MG63 (cell line): ENCODE data around the gene MTCH1. TPM values are rescaled to one million over a fixed set of nuclear protein-coding genes. Genes with fewer than 3 reads are reported as not detected.

Experiments
- DNase-seq: peaks from one replicate; pipeline ENCODE4 v3.0.0-alpha.2; 2020
- H3K27me3 ChIP-seq: fragments of 250-450 bp; sonication (Bioruptor Pico); 2 replicates; pipeline ENCODE4 v1.5.1; 2020; ENCODE audit warnings: mild to moderate bottlenecking, moderate library complexity
- H3K36me3 ChIP-seq: fragments of 250-450 bp; sonication (Bioruptor Pico); 2 replicates; pipeline ENCODE4 v1.5.1; 2020; ENCODE audit warnings: mild to moderate bottlenecking, moderate library complexity
- H3K4me3 ChIP-seq: fragments of 250-450 bp; sonication (Bioruptor Pico); 2 replicates; pipeline ENCODE4 v1.5.1; 2020; ENCODE audit warnings: mild to moderate bottlenecking, moderate library complexity
- H3K9me3 ChIP-seq: fragments of 250-450 bp; sonication (Bioruptor Pico); 2 replicates; pipeline ENCODE4 v1.5.1; 2020; ENCODE audit warnings: mild to moderate bottlenecking, moderate library complexity
- total RNA-seq: library from RNA; depleted of rRNA; stranded (reverse); fragments of >200 nt; shearing (Covaris generic); gene quantifications from 2 replicates; pipeline ENCODE4 v1.2.3, GENCODE V29; 2014; ENCODE audit warnings: low replicate concordance; rRNA removed

The MTCH1 gene
- total RNA-seq, result 195 and 270 TPM in 2 replicates

- Histone ChIP-seq H3K4me3 (peak within 1 kb of the TSS; percentile 96), H3K27me3 (no peaks in the 10 kb centered on the region), H3K36me3 (peaks cover 17% of the 10 kb centered on the region), H3K9me3 (no peaks in the 10 kb centered on the region)
- DNase-seq, result peak; percentile 83
These were observed at the start of gene MTCH1 for GRCh38 chr6:36985808-36986703. TSS of gene MTCH1 (minus strand) at chr6:36986196. CDS start at chr6:36986173, 23 bp downstream.

GRCh38 chr6:37033819-37034795 lies 48.1 kb upstream of the MTCH1 start:
- no peaks in the 10 kb centered on the region for H3K27me3 ChIP-seq
- no peaks in the 10 kb centered on the region for H3K36me3 ChIP-seq
- no peaks in the 10 kb centered on the region for H3K9me3 ChIP-seq
- no peak overlapping the region for H3K4me3 ChIP-seq
- DNase-seq, result no peak

DNA sequence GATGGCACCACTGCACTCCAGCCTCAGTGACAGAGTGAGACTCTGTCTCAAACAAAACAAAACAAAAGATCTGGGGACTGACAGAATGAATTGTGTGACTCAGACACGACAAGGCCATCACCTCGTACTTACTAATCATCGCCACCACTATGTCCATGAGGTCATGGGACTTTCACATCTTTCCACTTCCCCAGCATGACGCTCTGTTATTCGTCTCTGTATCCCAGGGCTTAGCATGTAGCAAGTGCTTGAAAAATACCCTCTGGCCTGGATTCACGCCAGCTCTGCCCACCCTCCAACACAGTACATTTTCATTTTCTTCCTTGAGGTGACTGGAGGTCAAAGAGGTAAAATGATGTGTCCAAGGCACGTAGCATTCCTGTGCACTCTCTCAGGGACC lies 47.3 kb upstream of the MTCH1 start:
- Histone ChIP-seq H3K4me3 (no peak overlapping the region), H3K9me3 (no peaks in the 10 kb centered on the region), H3K27me3 (no peaks in the 10 kb centered on the region), H3K36me3 (no peaks in the 10 kb centered on the region)
- DNase-seq, result no peak

GRCh38 chr6:37032239-37032638 lies 46.2 kb upstream of the MTCH1 start:
- DNase-seq, result no peak
- Histone ChIP-seq H3K36me3 (no peaks in the 10 kb centered on the region), H3K27me3 (no peaks in the 10 kb centered on the region), H3K4me3 (no peak overlapping the region), H3K9me3 (no peaks in the 10 kb centered on the region)

GRCh38 chr6:37030599-37030998 lies 44.6 kb upstream of the MTCH1 start:
- H3K36me3 ChIP-seq, result no peaks in the 10 kb centered on the region
- no peaks in the 10 kb centered on the region for H3K27me3 ChIP-seq
- no peak overlapping the region for H3K4me3 ChIP-seq
- H3K9me3 ChIP-seq, result no peaks in the 10 kb centered on the region
- no peak for DNase-seq

GRCh38 chr6:37029249-37029971 lies 43.4 kb upstream of the MTCH1 start:
- no peaks in the 10 kb centered on the region for H3K27me3 ChIP-seq
- no peaks in the 10 kb centered on the region for H3K9me3 ChIP-seq
- no peaks in the 10 kb centered on the region for H3K36me3 ChIP-seq
- H3K4me3 ChIP-seq, result no peak overlapping the region
- peak; percentile 87 for DNase-seq

DNA sequence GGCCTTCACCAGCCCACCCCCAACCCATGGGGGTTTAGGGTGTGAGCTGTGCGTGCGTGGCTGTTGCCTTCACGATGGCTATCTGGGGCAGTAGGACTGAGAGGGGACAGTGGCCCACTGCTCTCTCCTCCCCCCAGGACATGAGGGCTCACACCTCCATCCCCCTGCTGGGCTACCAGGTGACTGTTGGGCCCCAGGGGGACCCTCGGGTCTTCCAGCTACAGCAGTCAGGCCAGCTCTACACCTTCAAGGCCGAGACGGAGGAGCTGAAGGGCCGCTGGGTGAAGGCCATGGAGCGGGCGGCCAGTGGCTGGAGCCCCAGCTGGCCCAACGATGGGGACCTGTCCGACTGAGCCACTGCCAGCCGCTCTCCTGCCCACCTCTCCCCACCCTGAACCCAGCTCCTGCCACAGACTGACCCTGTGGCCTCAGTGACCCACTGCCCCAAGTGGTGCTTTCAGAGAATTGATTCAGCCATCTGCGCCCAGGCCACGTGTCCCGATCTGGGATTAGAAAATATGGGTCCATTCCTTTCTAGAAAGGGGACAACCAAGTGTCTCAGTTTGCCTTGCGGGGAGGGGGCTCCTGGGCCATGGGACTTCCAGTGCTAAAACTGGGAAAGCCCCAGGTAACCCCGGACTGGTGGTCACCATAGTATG lies 41.9 kb upstream of the MTCH1 start:
- DNase-seq, result no peak
- no peak overlapping the region for H3K4me3 ChIP-seq
- H3K9me3 ChIP-seq, result no peaks in the 10 kb centered on the region
- H3K36me3 ChIP-seq, result no peaks in the 10 kb centered on the region
- no peaks in the 10 kb centered on the region for H3K27me3 ChIP-seq

GRCh38 chr6:37027036-37027720 lies 41.2 kb upstream of the MTCH1 start:
- Histone ChIP-seq H3K4me3 (no peak overlapping the region), H3K9me3 (no peaks in the 10 kb centered on the region), H3K27me3 (no peaks in the 10 kb centered on the region), H3K36me3 (no peaks in the 10 kb centered on the region)
- DNase-seq, result no peak

DNA sequence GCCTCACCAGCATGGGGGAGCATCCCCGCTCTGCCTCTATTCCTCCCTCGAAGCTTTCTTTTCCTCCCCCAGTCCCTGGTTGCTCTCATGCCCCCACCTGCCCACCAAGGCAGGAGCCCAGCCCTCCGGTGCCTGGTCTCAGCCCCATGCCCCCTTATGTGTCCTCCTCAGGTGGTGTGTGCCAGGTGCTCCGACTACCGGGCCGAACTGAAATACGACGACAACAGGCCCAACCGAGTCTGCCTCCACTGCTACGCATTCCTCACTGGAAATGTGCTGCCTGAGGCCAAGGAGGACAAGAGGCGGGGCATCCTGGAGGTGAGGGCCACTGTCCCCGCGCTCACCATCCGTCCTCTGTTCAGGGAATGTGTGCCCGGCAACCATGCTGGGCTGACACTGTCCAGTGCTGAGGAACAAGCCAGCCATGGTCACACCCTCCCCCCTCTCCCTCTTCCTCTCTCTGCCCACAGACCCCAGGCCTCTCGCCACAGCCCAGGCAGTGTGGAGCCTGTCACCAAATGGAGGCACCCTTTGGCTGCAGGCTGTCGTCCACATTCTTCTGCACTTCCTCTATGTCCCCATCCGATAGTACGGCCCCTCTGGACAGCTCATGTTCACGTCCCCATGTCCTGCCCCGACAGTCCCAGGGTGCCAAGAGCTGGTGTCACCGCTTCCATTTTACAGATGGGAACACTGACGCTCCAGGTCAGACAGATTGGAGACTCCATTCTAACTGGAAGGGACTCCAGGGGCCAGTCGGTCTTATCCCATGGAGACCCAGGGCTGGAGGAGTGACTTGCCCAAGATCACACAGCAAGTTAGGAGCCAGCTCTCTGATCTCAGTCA lies 39.8 kb upstream of the MTCH1 start:
- DNase-seq, result no peak
- H3K4me3 ChIP-seq, result no peak overlapping the region
- H3K9me3 ChIP-seq, result no peaks in the 10 kb centered on the region

GRCh38 chr6:37024656-37025337 lies 38.8 kb upstream of the MTCH1 start:
- Histone ChIP-seq H3K9me3 (no peaks in the 10 kb centered on the region), H3K27me3 (no peaks in the 10 kb centered on the region), H3K36me3 (no peaks in the 10 kb centered on the region), H3K4me3 (no peak overlapping the region)
- DNase-seq, result peak; percentile 92

More for the DNA sequence above, 39.8 kb upstream of the MTCH1 start:
- Histone ChIP-seq H3K36me3 (no peaks in the 10 kb centered on the region), H3K27me3 (no peaks in the 10 kb centered on the region)

DNA sequence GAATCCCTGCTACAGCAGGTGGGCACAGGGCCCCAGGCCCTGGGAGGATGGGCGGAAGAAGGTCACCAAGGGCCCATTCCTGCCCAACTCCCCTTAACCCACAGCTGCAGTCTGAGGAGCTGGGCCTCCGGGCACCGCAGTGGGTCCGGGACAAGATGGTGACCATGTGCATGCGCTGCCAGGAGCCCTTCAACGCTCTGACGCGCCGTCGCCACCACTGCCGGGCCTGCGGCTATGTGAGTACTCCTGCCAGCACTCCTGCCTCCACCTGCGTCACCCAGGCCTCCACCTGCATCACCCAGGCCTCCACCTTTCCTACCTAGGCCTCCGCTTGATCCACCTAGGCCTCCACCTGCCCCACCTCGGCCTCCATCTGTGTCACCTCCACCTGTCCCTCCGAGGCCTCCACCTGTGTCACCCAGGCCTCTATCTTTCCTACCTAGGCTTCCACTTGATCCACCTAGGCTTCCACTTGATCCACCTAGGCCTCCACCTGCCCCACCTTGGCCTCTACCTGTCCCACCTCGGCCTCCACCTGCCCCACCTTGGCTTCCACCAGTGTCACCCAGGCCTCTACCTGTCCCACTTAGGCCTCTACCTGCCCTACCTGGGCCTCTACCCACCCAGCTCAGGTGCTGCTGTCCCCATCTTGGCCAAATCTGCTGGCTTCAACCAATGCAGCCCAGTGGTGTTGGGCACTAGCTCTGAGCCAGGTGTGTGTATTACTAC lies 36.3 kb upstream of the MTCH1 start:
- H3K27me3 ChIP-seq, result no peaks in the 10 kb centered on the region
- H3K9me3 ChIP-seq, result no peaks in the 10 kb centered on the region
- no peak overlapping the region for H3K4me3 ChIP-seq
- H3K36me3 ChIP-seq, result no peaks in the 10 kb centered on the region
- DNase-seq, result no peak

- Histone ChIP-seq H3K9me3 (no peaks in the 10 kb centered on the region), H3K4me3 (no peak overlapping the region), H3K27me3 (no peaks in the 10 kb centered on the region), H3K36me3 (no peaks in the 10 kb centered on the region)
- peak; percentile 41 for DNase-seq
These were observed 35.5 kb upstream of the MTCH1 start for GRCh38 chr6:37021356-37022129.

DNA sequence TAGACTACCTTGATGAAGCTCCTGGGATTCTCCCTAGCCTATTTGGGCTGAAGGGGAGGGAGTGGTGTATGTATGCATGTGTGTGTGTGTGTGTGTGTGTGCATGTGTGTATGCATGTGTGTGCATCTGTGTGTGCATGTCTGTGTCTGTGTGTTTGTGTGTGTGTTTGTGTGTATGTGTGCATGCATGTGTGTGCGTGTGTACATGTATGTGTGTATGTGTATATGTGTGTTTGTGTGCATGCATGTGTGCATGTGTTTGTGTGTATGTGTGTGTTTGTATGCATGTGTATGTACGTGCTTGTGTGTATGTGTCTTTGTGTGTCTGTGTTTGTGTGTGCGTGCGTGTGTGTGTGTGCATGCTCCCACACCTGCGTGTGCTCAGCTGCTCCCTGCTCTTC lies 34.8 kb upstream of the MTCH1 start:
- no peak for DNase-seq
- Histone ChIP-seq H3K27me3 (no peaks in the 10 kb centered on the region), H3K4me3 (no peak overlapping the region), H3K36me3 (no peaks in the 10 kb centered on the region), H3K9me3 (no peaks in the 10 kb centered on the region)
